Activated gamma-delta T cell (primary cell): ENCODE data around the gene PRKN.

ENCODE experiments used
- DNase-seq: peaks from one replicate; lab custom pipeline; 2025; lab: John Stamatoyannopoulos, UW

PRKN gene

DNA sequence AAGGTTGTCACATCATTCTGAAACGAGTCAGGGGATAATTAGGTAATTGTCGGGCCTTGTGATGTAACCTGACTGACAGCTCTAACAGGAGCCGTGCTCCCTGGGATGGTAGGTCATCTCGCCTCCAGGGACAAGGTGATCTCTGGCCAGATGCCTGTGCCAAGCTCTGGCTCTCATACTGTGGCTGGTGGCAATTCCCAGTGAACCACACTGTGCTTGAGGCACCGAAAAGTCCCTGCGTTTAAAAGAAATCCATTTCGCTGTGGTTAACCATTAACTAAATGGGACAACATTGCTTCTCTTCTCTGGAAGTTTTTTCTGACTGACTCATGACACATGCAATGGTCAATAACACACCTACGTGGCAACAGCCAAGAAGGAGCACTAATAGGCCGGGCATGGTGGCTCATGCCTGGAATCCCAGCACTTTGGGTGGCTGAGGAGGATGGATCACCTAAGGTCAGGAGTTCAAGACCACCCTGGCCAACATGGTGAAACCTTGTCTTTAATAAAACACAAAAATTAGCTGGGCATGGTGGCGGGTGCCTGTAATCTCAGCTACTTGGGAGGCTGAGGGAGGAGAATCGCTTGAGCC, 669.2 kb downstream of the PRKN start:
- no peak for DNase-seq

DNA sequence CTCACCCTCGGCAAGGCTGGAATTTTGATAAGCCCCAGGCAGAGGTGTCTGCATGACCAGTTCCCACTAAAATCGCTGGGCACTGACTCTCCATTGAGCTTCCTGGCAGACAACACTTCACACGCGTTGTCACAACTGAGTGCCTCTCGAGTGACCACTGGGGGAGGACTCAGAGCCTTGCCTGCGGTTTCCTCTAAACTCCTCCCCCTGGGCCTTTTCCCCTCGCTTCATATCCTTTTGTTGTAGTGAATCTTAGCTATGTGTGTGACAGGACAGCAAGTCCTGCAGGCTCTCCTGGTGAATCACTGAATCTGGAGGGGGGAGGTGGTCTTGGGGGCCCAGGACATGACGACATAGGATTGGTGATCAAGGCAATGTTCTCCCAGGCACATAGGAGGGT, 670.8 kb downstream of the PRKN start:
- DNase-seq, result no peak

DNA sequence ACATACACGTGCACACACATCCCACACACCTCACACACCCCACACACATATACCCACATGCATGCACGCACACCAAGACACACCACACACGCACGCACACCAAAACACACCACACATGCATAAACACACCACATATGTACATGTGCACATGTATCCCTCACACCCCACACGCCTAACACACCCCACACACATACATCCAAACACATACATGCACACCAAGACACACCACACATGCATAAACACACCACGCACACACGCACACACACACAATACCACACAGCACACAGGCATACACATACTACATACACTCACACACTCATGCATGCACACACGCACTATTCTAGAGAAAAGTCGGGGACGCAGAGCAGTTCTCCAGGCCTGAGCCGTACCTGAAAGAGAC, 671.5 kb downstream of the PRKN start:
- no peak for DNase-seq

DNA sequence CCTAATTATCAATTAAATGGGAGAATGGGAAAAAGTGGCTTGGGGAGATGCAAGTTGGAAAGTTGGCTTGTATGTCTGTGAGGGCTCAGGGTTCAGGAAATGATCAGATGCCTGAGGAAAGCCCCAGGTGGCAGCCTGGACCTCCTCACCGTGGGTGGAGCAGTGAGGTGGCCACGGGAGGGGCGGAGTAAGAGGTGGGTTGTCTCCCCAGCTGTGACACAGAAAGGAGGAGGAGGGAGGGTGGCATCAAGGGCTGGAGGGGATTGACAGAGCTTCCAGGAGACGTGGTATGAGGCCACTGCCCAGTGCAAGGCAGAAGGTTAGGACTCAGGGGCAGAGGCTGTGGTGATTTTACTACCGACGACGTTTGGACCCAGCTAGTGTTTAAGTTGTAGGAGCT, 672.2 kb downstream of the PRKN start:
- no peak for DNase-seq

DNA sequence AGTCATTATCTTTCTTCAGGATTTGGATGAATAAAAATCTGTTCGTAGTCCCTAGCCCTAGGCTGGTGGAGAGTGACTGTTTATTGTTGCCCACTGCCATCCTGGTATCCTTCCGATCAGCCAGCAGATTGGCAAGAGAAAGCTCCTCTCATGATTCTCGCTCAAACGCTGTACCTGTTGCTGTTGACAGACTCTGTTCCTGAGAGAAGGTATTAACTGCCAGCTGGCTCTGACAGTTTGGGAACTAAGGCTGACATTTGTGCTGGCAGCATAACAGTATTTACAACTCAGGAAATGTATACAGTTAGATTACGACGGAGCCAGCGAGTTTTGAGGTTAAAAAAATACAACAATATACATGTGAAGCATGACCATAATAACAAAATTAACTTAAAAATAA, 674.5 kb downstream of the PRKN start:
- no peak for DNase-seq

DNA sequence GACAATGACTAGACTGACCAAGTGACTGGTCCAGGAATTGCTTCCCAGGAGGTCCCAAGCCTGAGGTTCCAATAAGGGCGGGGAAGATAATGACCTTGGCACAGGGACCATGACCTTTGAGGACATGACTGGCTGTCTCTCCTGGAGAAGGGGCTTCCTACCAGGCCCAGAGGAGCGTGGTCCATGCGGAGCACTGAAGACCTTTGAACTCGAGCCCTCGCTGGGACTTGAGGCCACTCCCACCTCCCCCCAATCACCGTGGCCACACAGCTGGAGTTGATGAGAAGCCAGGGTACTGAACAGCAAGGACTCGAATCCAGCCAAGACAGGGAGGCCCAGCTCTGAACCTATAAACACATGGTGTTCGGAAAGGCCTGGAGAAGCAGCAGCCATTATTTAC, 677.0 kb downstream of the PRKN start:
- DNase-seq, result no peak

DNA sequence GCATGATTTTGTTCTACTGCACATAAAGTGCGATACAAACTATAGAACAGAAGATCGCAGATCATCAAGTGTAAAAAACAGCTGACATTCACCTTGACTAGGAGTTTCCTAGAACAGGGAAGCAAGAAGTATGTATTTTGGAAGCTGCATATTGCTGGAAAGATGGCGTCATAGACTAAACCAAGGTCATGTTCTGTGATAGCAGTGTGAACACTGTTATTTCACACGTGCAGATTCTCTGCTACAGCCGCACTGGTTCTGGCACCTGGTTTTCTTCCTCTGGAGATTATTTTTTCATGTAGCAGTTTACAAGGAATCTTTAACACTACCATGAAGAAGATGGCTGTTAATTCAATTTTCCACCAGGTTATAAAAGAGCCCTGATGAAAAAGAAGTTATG, 681.2 kb downstream of the PRKN start:
- DNase-seq, result no peak

DNA sequence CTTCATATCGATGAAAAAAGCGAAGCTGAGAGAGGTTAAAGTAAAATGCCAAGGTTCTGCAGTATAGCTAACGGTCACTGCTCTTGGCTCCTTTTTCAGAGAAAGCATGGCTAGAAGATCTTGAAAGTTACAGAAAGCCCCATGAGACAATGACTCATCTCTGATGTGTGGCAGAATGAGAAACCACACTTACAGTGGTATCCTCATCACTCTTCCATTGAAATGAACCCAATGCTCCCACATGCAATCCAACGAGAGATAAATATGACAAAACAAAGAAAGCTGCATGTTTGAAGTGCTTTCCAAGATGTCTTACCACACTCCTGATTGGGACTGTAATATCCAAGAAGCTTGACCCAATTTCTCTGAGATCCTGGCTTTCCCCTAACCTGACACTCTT, 694.9 kb downstream of the PRKN start:
- DNase-seq, result no peak

DNA sequence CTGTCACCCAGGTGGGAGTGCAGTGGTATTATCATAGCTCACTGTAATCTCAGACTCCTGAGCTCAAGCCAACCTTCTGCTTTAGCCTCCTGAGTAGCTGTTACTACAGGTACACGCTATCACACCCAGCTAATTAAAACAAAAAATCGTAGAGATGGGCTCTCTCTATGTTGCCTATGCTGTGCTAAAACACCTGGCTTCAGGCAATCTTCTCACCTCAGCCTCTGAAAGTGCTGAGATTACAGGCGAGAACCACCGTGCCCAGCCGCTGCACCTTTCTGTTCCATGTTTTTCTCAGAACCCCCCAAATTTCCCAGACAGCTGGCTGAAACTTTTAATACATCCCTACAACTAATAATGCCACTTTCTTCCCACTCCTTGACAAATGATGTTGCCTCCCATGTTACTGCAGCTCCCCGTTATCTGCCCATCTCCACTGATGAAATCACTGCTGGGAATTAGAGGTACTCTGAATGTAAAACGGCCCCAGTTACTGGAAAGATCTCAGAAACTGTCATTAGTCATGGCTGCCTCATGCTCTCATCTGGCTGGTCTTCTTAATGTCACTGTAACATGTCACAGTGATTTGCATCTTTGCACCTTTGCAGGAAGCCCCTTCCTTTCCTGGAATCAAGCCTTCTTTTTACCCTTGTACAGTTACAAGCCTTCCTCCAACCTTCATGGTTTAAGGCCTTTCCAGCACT, 697.5 kb downstream of the PRKN start:
- no peak for DNase-seq

DNA sequence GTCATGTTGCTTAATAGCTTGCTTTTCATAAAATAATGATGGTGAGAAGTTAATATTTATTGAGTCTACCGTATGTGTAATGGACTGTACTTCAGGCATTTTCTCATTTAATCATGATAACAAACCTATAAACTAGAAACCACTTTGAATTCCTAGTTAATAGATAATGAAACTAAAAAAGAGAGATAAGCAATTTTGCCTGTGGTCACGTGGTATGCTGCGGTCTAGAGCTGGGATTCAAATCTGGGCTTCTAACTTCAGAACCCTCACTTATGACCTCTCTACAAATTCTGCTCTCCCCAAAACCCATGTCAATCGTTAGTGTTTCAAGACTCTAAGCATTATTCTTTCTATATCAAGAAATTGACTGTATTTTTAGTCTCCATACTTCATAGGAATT, 700.7 kb downstream of the PRKN start:
- no peak for DNase-seq

DNA sequence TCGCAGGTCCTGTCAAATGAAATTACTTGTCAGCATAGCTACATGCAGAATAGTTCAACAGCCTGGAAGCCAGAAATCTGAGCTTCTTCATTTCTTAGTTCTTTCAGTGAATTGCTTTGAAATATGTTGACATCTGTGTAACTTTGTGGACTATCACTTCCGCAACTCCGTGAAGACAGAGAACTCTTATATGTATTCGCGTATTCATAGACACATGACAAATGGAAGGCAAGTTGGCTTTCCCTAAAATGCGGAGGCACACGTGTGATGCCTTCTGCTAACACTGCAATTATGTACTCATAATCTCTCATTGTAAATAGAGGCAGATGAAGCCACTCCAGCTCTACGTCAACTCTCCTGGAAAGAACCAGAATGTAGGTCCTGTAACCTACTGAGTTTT, 701.5 kb downstream of the PRKN start:
- DNase-seq, result no peak

DNA sequence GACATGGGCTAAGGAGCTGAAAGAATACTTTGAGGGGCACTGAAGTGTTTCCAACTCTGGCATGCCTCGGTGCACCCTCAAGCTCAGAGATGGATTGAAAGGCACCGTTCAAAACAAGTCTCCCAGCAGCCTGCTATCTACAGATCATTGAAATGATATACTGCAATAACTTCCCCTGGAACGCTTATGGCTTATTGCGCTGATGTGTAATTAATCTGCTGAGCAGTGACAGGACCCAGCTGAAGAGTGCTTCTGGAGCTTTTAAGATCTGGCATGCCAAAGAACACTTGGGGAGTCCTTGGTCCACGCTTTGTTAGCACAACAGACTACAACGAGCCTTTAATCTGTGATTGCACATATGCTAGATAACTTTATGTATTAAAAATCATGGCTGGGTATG, 708.2 kb downstream of the PRKN start:
- no peak for DNase-seq

DNA sequence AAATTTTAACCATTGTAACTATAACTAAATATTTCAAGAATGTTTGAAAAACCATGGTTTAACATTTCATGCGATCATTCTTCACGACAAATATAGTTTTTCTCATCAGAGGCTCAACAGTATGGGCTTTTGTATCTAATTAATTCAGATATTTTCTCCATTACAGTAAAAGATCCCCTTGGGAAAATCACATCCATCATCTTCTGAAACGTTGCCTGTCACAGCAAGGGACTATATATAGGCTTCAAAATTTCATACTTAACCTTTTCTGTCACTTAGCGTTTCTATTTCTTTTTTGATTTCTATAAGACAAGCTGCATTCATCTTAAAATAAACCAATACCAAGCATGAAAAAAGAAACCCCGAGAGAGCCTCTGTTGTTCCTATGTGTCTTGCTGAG, 710.0 kb downstream of the PRKN start:
- DNase-seq, result no peak

DNA sequence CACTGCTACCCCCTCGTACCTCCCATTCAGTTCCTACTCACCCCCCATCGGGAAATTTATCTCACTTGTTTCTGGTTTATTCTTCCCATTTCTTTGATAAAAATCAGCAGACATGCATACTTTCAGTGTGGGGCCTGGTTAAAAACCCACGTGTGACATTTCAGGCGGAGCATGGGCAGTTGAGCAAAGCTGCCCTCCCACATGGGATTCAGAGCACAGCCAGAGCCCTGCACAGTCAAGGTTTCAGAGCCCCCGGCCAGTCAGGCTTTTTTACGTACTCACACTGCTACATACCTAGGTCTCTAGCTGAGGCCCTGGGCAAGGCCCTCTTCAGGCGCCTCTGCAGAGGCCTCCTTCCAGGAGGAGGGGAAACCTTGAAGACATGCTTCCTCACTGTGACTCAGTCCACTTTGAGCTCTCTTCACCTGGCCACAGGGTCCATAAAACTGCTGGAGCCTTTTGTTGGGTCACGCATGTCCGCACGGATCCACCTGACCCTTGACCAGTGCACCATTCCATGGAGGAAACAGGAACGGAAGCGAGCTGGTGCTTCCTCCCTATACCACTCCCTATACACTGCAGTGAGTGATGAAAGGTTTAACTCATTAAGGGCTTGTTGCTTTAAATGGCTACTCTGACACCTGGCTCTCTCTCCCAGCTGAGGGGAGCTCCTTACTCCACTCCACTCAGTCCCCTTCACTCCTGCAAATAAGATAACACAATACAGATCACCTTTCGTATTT, 713.3 kb downstream of the PRKN start:
- DNase-seq, result no peak

DNA sequence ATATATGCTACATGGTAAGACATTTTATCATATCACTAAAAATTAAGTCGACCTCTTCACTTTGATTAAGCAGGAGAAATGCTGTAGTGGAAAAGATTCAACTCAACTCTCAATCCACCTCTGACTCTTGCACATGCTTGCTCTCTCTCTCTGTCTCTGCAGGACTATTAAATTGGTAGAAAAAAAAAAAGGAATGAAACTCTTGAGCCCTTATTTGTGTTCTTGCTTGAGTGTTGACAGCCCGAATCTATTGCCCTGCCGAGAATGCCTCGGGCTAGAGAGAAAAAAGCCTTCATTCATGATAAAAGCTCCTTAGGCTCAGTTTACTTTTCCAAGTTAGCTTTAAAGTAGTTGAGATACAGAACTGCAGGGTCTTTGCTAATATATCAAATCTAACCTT, 722.2 kb downstream of the PRKN start:
- no peak for DNase-seq

DNA sequence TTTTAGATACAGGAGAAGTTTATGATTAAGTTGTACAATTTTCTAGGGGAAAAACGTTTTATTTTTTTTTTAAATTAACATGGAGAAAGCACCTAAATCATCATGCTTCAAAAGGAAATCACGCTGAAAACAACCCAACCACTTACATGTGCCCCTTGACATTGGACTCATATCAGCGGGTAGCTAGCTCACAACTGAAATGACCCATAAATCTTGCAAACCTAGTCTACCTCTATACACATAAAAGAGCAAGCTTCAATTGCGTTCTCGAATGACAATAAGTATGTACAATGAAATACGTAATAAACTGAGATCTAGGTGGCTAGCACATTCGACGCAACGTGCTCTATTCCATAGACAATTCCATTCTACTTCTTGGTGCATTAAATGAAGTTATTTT, 730.8 kb downstream of the PRKN start:
- no peak for DNase-seq

DNA sequence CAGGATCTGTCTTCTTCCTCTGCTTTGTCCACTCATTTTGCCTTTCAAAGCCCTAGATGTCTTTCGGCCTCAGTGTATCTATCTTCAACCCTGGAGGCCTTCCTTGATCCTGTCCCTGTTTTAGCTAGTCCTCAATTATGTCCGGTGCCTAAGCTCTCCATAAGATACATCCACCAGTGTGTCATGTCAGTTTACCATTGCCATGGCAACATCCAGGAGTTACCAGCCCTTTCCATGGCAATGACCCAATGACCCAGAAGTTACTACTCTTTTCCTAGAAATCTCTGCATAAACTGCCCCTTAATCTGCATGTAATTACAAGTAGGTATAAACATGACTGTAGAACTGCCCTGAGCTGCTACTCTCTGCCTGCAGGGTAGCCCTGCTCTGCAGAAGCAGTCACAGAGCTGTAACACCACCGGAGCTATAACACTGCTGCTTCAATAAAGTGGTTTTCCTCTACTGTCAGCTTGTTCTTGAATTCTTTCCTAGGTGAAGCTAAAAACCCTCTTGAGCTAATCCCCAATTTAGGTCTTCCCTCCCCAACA, 741.6 kb downstream of the PRKN start:
- no peak for DNase-seq

DNA sequence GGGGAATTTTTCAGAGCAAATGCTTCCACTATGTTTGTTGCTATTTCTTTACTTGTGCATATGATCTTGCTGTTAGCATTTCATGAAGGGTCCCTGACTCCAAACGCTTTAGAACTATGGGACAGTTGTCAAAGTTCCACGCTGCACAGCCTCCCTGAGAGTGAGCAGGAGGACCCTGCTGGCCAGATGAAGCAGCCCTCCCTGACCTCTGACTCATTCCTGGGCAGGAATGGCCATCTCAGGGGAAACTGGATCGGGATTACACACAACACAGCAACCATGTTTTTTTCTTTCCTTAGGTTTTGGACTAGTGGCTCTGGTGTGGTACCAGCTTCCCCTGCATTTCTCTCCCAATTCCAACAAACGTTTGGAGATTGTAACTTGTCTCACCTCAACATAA, 742.9 kb downstream of the PRKN start:
- DNase-seq, result no peak

DNA sequence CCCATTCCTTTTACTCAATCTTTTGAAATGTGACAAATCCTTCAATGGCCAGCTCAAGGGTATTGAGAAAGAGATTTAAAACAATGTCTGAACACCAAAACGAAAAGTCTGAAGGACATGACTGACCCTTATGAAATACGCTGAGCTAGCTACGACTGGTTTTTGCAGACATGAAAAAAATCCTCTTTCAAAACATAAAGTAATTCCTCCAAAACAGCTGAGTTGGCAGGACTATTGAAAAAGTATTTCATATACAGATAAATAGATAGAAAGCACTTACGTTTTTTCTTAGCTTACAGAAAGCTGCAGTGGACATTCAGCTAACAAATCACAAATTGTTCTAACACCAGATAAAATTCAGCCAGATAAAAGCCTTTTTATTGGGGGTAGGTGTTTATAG, 751.0 kb downstream of the PRKN start:
- no peak for DNase-seq

DNA sequence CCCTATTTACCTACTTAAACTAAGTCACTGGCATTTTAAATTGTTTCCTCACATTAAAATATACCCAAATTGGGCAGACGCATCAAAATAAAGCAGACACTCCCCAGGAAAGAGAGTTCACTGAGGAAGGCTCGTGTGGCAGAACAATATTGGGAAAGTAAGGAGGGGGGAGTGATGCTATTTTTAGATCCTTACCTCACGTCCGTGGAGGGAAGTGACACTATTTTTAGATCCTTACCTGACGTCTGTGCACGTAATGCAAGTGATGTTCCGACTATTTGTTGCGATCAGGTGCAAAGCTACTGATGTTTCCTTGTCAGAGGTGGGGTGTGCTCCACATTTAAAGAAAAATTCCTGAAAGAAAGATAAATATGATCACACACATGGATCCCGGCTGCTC, 754.5 kb downstream of the PRKN start:
- no peak for DNase-seq

DNA sequence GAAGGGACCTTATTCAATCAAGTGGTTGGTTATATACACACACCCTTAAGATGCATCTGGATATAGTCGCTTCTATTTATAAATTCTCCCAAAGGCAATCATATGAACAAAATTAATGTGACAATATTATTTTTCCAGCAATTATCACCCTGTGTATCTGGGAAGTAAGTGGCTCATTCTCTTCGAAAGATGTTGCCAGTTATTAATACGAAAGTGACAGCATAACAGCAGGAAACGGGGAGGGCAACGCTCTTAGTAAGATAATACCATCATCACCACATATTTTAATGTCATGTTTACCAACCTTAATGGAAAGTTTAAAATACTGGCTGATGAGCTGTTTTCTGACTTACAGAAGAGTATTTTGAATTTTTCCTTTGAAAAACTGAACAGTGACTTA, 756.5 kb downstream of the PRKN start:
- no peak for DNase-seq

DNA sequence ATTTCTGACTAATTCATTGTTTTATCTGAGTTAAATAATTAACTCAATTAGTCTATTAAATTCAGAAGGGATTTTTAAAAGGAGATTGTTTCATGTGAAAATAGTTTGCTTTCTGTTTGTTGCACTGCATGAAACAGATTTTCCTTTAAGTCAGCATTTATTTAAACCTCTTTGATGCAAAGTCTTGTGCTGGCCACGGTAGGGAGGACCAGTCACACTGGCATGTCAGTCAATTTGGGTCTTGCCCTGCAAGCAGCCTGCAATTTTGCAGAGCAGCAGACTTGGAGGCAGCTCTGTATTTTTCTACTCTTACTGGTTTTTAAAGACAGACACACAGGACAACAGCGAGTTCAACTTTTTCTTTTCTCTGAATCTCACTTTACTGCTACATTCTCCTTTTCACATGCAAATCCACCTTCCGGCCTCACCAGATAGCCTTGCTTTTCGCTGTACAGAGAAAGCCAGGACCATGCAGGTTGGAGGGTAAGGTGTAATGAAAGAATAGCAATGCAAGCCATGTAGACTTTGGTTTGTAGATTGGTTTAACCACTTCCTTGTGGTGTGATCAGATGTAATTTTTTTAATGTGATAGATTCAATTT, 763.8 kb downstream of the PRKN start:
- no peak for DNase-seq

DNA sequence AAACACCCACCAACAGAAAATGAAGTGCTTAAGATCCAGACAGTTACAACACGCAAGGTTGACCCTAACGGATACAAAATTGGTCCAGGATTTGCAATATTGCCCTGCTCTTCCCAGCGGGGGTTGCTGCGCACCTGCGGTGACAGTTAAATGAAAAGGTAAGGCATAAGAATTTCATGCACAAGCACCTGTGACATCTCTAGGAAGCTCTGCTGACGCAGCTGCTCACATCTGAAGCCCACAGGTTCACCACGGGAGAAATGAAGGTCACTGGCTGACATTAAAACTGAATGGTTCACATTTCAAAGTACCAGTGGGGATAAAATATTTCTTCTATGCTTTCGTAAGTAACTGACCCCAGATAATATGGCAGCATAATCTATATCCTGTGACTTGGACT, 764.4 kb downstream of the PRKN start:
- DNase-seq, result no peak
